Caco-2 (cell line): ENCODE data around the gene PPIC. TPM values are rescaled to one million over a fixed set of nuclear protein-coding genes. Genes with fewer than 3 reads are reported as not detected.

Source experiments
- BruUV-seq: library from RNA; stranded (reverse); fragments of 400-500 nt; replicated peaks from 2 replicates; lab custom pipeline; 2021; lab: Mats Ljungman, UMichigan
- CTCF ChIA-PET: fragments of 300-600 bp; sonication (Branson Sonifier 250); formaldehyde crosslinking; loops from one replicate; lab custom pipeline; 2022; ENCODE audit warnings: antibody characterized with exemption; lab: Charles Lee
- POLR2A ChIA-PET: fragments of 300-600 bp; sonication (Branson Sonifier 250); formaldehyde crosslinking; loops from one replicate; lab custom pipeline; 2022; ENCODE audit warnings: antibody characterized with exemption; lab: Charles Lee
- DNase-seq, 2 experiments: peaks; one replicate each; pipeline versions ENCODE4 v3.0.0 to v3.0.0-alpha.2; 2020 to 2022
- H3K27me3 ChIP-seq: replicated peaks from 2 replicates; pipeline ENCODE4 v1.6.0; 2011; ENCODE audit warnings: low read length; ENCODE audit not compliant: control insufficient read depth, insufficient read depth
- H3K36me3 ChIP-seq: 2 replicates; pipeline ENCODE4 v1.5.1; 2011; ENCODE audit warnings: low read length; ENCODE audit not compliant: control insufficient read depth, insufficient read depth
- H3K4me1 ChIP-seq: fragments of 250-450 bp; sonication (Bioruptor Pico); 2 replicates; pipeline ENCODE4 v1.5.1; 2020; ENCODE audit warnings: mild to moderate bottlenecking
- H3K4me3 ChIP-seq: 2 replicates; pipeline ENCODE4 v1.5.1; 2011; ENCODE audit warnings: low read depth, mild to moderate bottlenecking, control low read depth, low read length
- H3K9me3 ChIP-seq: fragments of 250-450 bp; sonication (Bioruptor Pico); 2 replicates; pipeline ENCODE4 v1.5.1; 2020; ENCODE audit warnings: mild to moderate bottlenecking, moderate library complexity
- H3K27ac Mint-ChIP-seq: one replicate; pipeline ENCODE4 v1.8.0; 2022; ENCODE audit warnings: mixed read lengths; ENCODE audit not compliant: unreplicated experiment
- H3K27me3 Mint-ChIP-seq: one replicate; pipeline ENCODE4 v1.8.0; 2022; ENCODE audit warnings: mixed read lengths; ENCODE audit not compliant: insufficient read depth, unreplicated experiment
- H3K36me3 Mint-ChIP-seq: one replicate; pipeline ENCODE4 v1.8.0; 2022; ENCODE audit warnings: mild to moderate bottlenecking, mixed read lengths; ENCODE audit not compliant: insufficient read depth, unreplicated experiment
- H3K4me1 Mint-ChIP-seq: one replicate; pipeline ENCODE4 v1.8.0; 2022; ENCODE audit warnings: low read depth, mixed read lengths; ENCODE audit not compliant: unreplicated experiment
- H3K4me3 Mint-ChIP-seq: one replicate; pipeline ENCODE4 v1.8.0; 2022; ENCODE audit warnings: mild to moderate bottlenecking, moderate library complexity, mixed read lengths; ENCODE audit not compliant: unreplicated experiment
- H3K9me3 Mint-ChIP-seq: one replicate; pipeline ENCODE4 v1.8.0; 2022; ENCODE audit warnings: mixed read lengths; ENCODE audit not compliant: unreplicated experiment
- CTCF ChIP-seq, 2 experiments: fragments of 200-600 bp in 1 of 2; IDR thresholded peaks; 1 replicate in 1 of 2; 2 replicates in 1 of 2; pipeline versions ENCODE4 v1.5.1 to v1.8.0; 2011 to 2022; ENCODE audit warnings: antibody characterized with exemption in 1 of 2, control low read depth in 1 of 2, inconsistent platforms in 1 of 2, low read depth in 1 of 2, low read length in 1 of 2, mild to moderate bottlenecking in 1 of 2, moderate library complexity in 1 of 2; ENCODE audit not compliant: insufficient read depth in 1 of 2, severe bottlenecking in 1 of 2, unreplicated experiment in 1 of 2
- intact Hi-C: fragments of 100-400 bp; cut with micrococcal nuclease; formaldehyde crosslinking; loops from one replicate; pipeline ENCODE4 v1.10.0; 2022; ENCODE audit not compliant: unreplicated experiment
- total RNA-seq: library from RNA; stranded (reverse); gene quantifications from 2 replicates; pipeline ENCODE4 v1.2.3, GENCODE V29; 2022

PPIC gene
- total RNA-seq, 1 experiment from 2014 or later = 50.6 TPM

GRCh38 chr5:123075521-123076163 is 39.1 kb upstream of the PPIC start:
- no peaks in the 10 kb centered on the region for H3K36me3 Mint-ChIP-seq
- peaks cover 9% of the 10 kb centered on the region for H3K27me3 Mint-ChIP-seq
- Histone ChIP-seq H3K4me1 (no peaks in the 10 kb centered on the region), H3K4me3 (no peak overlapping the region), H3K9me3 (no peaks in the 10 kb centered on the region), H3K36me3 (no peaks in the 10 kb centered on the region), H3K27me3 (no peaks in the 10 kb centered on the region)
- no peaks in the 10 kb centered on the region for H3K4me1 Mint-ChIP-seq
- CTCF ChIA-PET = no interaction called here
- no peak for DNase-seq
- intact Hi-C loops = no loop called here
- no peaks in the 10 kb centered on the region for H3K9me3 Mint-ChIP-seq
- BruUV-seq = no TSS peak
- TF ChIP-seq CTCF (IDR thresholded peaks at IDR 0.05; ENCODE audit: insufficient read depth in 1 of 2, low read depth in 1 of 2, low read length in 1 of 2, severe bottlenecking in 1 of 2, unreplicated experiment in 1 of 2) = no peak
- no peak overlapping the region for H3K27ac Mint-ChIP-seq
- no peak overlapping the region for H3K4me3 Mint-ChIP-seq
- POLR2A ChIA-PET = no interaction called here

- BruUV-seq = no TSS peak
- H3K4me1 ChIP-seq = no peaks in the 10 kb centered on the region
- Mint-ChIP-seq H3K4me1 (no peaks in the 10 kb centered on the region), H3K36me3 (no peaks in the 10 kb centered on the region), H3K9me3 (no peaks in the 10 kb centered on the region), H3K4me3 (no peak overlapping the region), H3K27ac (no peak overlapping the region), H3K27me3 (peaks cover 9% of the 10 kb centered on the region)
- CTCF ChIA-PET = no interaction called here
- POLR2A ChIA-PET = no interaction called here
- TF ChIP-seq CTCF (IDR thresholded peaks at IDR 0.05; ENCODE audit: insufficient read depth in 1 of 2, low read depth in 1 of 2, low read length in 1 of 2, severe bottlenecking in 1 of 2, unreplicated experiment in 1 of 2) = no peak
- H3K4me3 ChIP-seq = no peak overlapping the region
- DNase-seq = no peak
- H3K9me3 ChIP-seq = no peaks in the 10 kb centered on the region
- intact Hi-C loops = no loop called here
- H3K36me3 ChIP-seq = no peaks in the 10 kb centered on the region
- no peaks in the 10 kb centered on the region for H3K27me3 ChIP-seq
Measured at GRCh38 chr5:123068368-123068938, 31.9 kb upstream of the PPIC start.

- no peak overlapping the region for H3K4me3 ChIP-seq
- H3K9me3 Mint-ChIP-seq = peaks cover 9% of the 10 kb centered on the region
- H3K27me3 ChIP-seq = no peaks in the 10 kb centered on the region
- intact Hi-C loops = no loop called here
- H3K4me1 ChIP-seq = no peaks in the 10 kb centered on the region
- no peak for DNase-seq
- H3K27me3 Mint-ChIP-seq = peaks cover 9% of the 10 kb centered on the region
- no peaks in the 10 kb centered on the region for H3K9me3 ChIP-seq
- H3K4me1 Mint-ChIP-seq = no peaks in the 10 kb centered on the region
- no TSS peak for BruUV-seq
- no peaks in the 10 kb centered on the region for H3K36me3 ChIP-seq
- TF ChIP-seq CTCF (IDR thresholded peaks at IDR 0.05; ENCODE audit: insufficient read depth in 1 of 2, low read depth in 1 of 2, low read length in 1 of 2, severe bottlenecking in 1 of 2, unreplicated experiment in 1 of 2) = no peak
- CTCF ChIA-PET = no interaction called here
- no peaks in the 10 kb centered on the region for H3K36me3 Mint-ChIP-seq
- POLR2A ChIA-PET = no interaction called here
- no peak overlapping the region for H3K27ac Mint-ChIP-seq
- no peak overlapping the region for H3K4me3 Mint-ChIP-seq
Measured at GRCh38 chr5:123066016-123066415, 29.5 kb upstream of the PPIC start.
